ENCODE results near the gene SLC5A3. TPM values are rescaled to one million over a fixed set of nuclear protein-coding genes. Genes with fewer than 3 reads are reported as not detected.

SLC5A3 gene
- total RNA-seq, 1 experiment from 2014 or later: 8.8 TPM

- no peaks in the 10 kb centered on the region; the same call in 1 of the 2 replicates for H3K36me3 ChIP-seq (ENCODE audit: low read depth)
- H3F3A ChIP-seq (ENCODE audit: insufficient read depth, low read depth): no peaks in the 10 kb centered on the region
- H3K79me2 ChIP-seq (ENCODE audit: low read depth): peaks cover 21% of the 10 kb centered on the region
- H3K9me3 ChIP-seq (ENCODE audit: insufficient read depth, low read depth): no peaks in the 10 kb centered on the region
- no peak for DNase-seq
- intact Hi-C loops (cut with micrococcal nuclease; ENCODE audit: unreplicated experiment): no loop called here
- CTCF ChIA-PET: no interaction called here
- no peaks in the 10 kb centered on the region for H3K9me2 ChIP-seq (ENCODE audit: insufficient read depth)
- no TSS peak for BruUV-seq (replicated peaks)
- H4K20me1 ChIP-seq (ENCODE audit: insufficient read depth): no peaks in the 10 kb centered on the region
- POLR2A ChIA-PET (ENCODE audit: unreplicated experiment): no interaction called here
- H3K4me1 ChIP-seq (replicated peaks; ENCODE audit: insufficient read depth): no peaks in the 10 kb centered on the region
- no peak overlapping the region for H2AFZ ChIP-seq
- H3K27ac ChIP-seq: no peak overlapping the region
- H3K4me2 ChIP-seq: no peak overlapping the region
- TF ChIP-seq CTCF (conservative IDR thresholded peaks at IDR 0.05) (no peak), EZH2 (IDR thresholded peaks at IDR 0.05; ENCODE audit: low read depth) (no peak)
- H3K27me3 ChIP-seq (ENCODE audit: insufficient read depth, low read depth): no peaks in the 10 kb centered on the region
- no peak overlapping the region for H3K4me3 ChIP-seq
Measured at GRCh38 chr21:34100337-34100736, 27.0 kb downstream of the SLC5A3 start.

GRCh38 chr21:34100790-34101189, 27.4 kb downstream of the SLC5A3 start:
- H3K4me2 ChIP-seq: no peak overlapping the region
- no peak overlapping the region for H3K4me3 ChIP-seq
- H3K27ac ChIP-seq: no peak overlapping the region
- H3K36me3 ChIP-seq (ENCODE audit: low read depth): no peaks in the 10 kb centered on the region; the same call in 1 of the 2 replicates
- peaks cover 21% of the 10 kb centered on the region for H3K79me2 ChIP-seq (ENCODE audit: low read depth)
- H2AFZ ChIP-seq: no peak overlapping the region
- H3K4me1 ChIP-seq (replicated peaks; ENCODE audit: insufficient read depth): no peaks in the 10 kb centered on the region
- CTCF ChIA-PET: interaction anchor here (1.3 kb wide), 1 partner anchor 14 kb away, joined by 3 read pairs; no protein-coding TSS in a partner anchor
- no peaks in the 10 kb centered on the region for H3K9me2 ChIP-seq (ENCODE audit: insufficient read depth)
- POLR2A ChIA-PET (ENCODE audit: unreplicated experiment): no interaction called here
- no peak for DNase-seq
- no peaks in the 10 kb centered on the region for H3K27me3 ChIP-seq (ENCODE audit: insufficient read depth, low read depth)
- TF ChIP-seq CTCF (conservative IDR thresholded peaks at IDR 0.05) (no peak), EZH2 (IDR thresholded peaks at IDR 0.05; ENCODE audit: low read depth) (no peak)
- no TSS peak for BruUV-seq (replicated peaks)
- no peaks in the 10 kb centered on the region for H4K20me1 ChIP-seq (ENCODE audit: insufficient read depth)
- intact Hi-C loops (cut with micrococcal nuclease; ENCODE audit: unreplicated experiment): no loop called here
- no peaks in the 10 kb centered on the region for H3K9me3 ChIP-seq (ENCODE audit: insufficient read depth, low read depth)
- no peaks in the 10 kb centered on the region for H3F3A ChIP-seq (ENCODE audit: insufficient read depth, low read depth)

- no peak for DNase-seq
- Histone ChIP-seq H3K4me3 (no peak overlapping the region), H3K9me3 (ENCODE audit: insufficient read depth, low read depth) (no peaks in the 10 kb centered on the region), H3F3A (ENCODE audit: insufficient read depth, low read depth) (no peaks in the 10 kb centered on the region), H3K27ac (no peak overlapping the region), H3K4me1 (replicated peaks; ENCODE audit: insufficient read depth) (no peaks in the 10 kb centered on the region), H2AFZ (no peak overlapping the region), H4K20me1 (ENCODE audit: insufficient read depth) (0 out of 2 replicates have a peak, but pooled peaks cover 3% of the 10 kb centered on the region), H3K9me2 (ENCODE audit: insufficient read depth) (no peaks in the 10 kb centered on the region), H3K4me2 (no peak overlapping the region), H3K79me2 (ENCODE audit: low read depth) (peaks cover 17% of the 10 kb centered on the region), H3K27me3 (ENCODE audit: insufficient read depth, low read depth) (no peaks in the 10 kb centered on the region), H3K36me3 (ENCODE audit: low read depth) (no peaks in the 10 kb centered on the region; the same call in 1 of the 2 replicates)
- BruUV-seq (replicated peaks): no TSS peak
- CTCF ChIA-PET: no interaction called here
- POLR2A ChIA-PET (ENCODE audit: unreplicated experiment): no interaction called here
- TF ChIP-seq EZH2 (IDR thresholded peaks at IDR 0.05; ENCODE audit: low read depth): no peak
- TF ChIP-seq CTCF (conservative IDR thresholded peaks at IDR 0.05): no peak
- intact Hi-C loops (cut with micrococcal nuclease; ENCODE audit: unreplicated experiment): no loop called here
Measured at GRCh38 chr21:34105947-34106541, 32.7 kb downstream of the SLC5A3 start.
